Measurements from ENCODE around the gene EEFSEC. TPM values are rescaled to one million over a fixed set of nuclear protein-coding genes. Genes with fewer than 3 reads are reported as not detected.
A peak's percentile ranks its signal among the peaks of the same experiment; 100 is the strongest.

EEFSEC gene
- total RNA-seq, 3 donors from 2014 or later, result 9.7 to 10.9 (median 10.8) TPM

GRCh38 chr3:128128251-128128650, 25.0 kb upstream of the EEFSEC start:
- intact Hi-C loops (cut with DNase I, micrococcal nuclease), result no loop called here
- H3K4me1 ChIP-seq (ENCODE audit: low read depth), result no peaks in the 10 kb centered on the region
- no peak for ATAC-seq
- no peaks in the 10 kb centered on the region for H3K9me3 ChIP-seq
- H3K36me3 ChIP-seq (ENCODE audit: low read depth), result no peaks in the 10 kb centered on the region
- DNase-seq, result no peak
- TF ChIP-seq CTCF (IDR thresholded peaks at IDR 0.05), result no peak
- H3K4me3 ChIP-seq, result no peak overlapping the region

GRCh38 chr3:128131897-128132646, 21.2 kb upstream of the EEFSEC start:
- no peak for TF ChIP-seq CTCF (IDR thresholded peaks at IDR 0.05)
- intact Hi-C loops (cut with DNase I, micrococcal nuclease), result no loop called here
- no peaks in the 10 kb centered on the region for H3K36me3 ChIP-seq (ENCODE audit: low read depth)
- H3K9me3 ChIP-seq, result no peaks in the 10 kb centered on the region
- no peak for ATAC-seq
- DNase-seq, result no peak
- no peaks in the 10 kb centered on the region for H3K4me1 ChIP-seq (ENCODE audit: low read depth)
- H3K4me3 ChIP-seq, result no peak overlapping the region

- no peaks in the 10 kb centered on the region for H3K4me1 ChIP-seq (ENCODE audit: low read depth)
- DNase-seq, result peak in 2 of 3 donors; percentile 40 to 69
- no peaks in the 10 kb centered on the region for H3K36me3 ChIP-seq (ENCODE audit: low read depth)
- no peaks in the 10 kb centered on the region for H3K9me3 ChIP-seq
- ATAC-seq, result peak; percentile 53
- intact Hi-C loops (cut with DNase I, micrococcal nuclease), result no loop called here
- TF ChIP-seq CTCF (IDR thresholded peaks at IDR 0.05), result peak; percentile 21
- H3K4me3 ChIP-seq, result no peak overlapping the region
Measured at GRCh38 chr3:128133273-128133883, 19.9 kb upstream of the EEFSEC start.

GRCh38 chr3:128143496-128143895, 9.8 kb upstream of the EEFSEC start:
- no peaks in the 10 kb centered on the region for H3K36me3 ChIP-seq (ENCODE audit: low read depth)
- no peak for ATAC-seq
- intact Hi-C loops (cut with DNase I, micrococcal nuclease), result no loop called here

GRCh38 chr3:128144512-128145187, 8.6 kb upstream of the EEFSEC start:
- Histone ChIP-seq H3K4me3 (no peak overlapping the region), H3K4me1 (ENCODE audit: low read depth) (no peaks in the 10 kb centered on the region), H3K9me3 (no peaks in the 10 kb centered on the region), H3K36me3 (ENCODE audit: low read depth) (no peaks in the 10 kb centered on the region)
- DNase-seq (no peak), ATAC-seq (no peak)
- intact Hi-C loops (cut with DNase I, micrococcal nuclease), result no loop called here
- no peak for TF ChIP-seq CTCF (IDR thresholded peaks at IDR 0.05)

More at GRCh38 chr3:128143496-128143895, 9.8 kb upstream of the EEFSEC start:
- DNase-seq, result no peak
- no peak overlapping the region for H3K4me3 ChIP-seq
- H3K4me1 ChIP-seq (ENCODE audit: low read depth), result no peaks in the 10 kb centered on the region
- TF ChIP-seq CTCF (IDR thresholded peaks at IDR 0.05), result no peak
- no peaks in the 10 kb centered on the region for H3K9me3 ChIP-seq

Data from mucosa of descending colon (tissue), 3 donors.